GM19035 (cell line): ENCODE results near the gene PRKCE.

Experiments used
- ATAC-seq: cut with Tn5 transposase; IDR thresholded peaks from one replicate; pipeline ENCODE4 v1.9.1; 2021; ENCODE audit not compliant: unreplicated experiment

The PRKCE gene

GRCh38 chr2:45979065-45979464 lies 327.6 kb downstream of the PRKCE start:
- no peak for ATAC-seq

- no peak for ATAC-seq
Observed at GRCh38 chr2:45980161-45980865, 328.8 kb downstream of the PRKCE start.

- no peak for ATAC-seq
Observed at GRCh38 chr2:45981384-45981930, 330.0 kb downstream of the PRKCE start.

- no peak for ATAC-seq
Observed at GRCh38 chr2:45982096-45982495, 330.6 kb downstream of the PRKCE start.

GRCh38 chr2:45983213-45983612 lies 331.7 kb downstream of the PRKCE start:
- no peak for ATAC-seq

- no peak for ATAC-seq
Observed at GRCh38 chr2:45984366-45984765, 332.9 kb downstream of the PRKCE start.

- ATAC-seq: no peak
Observed at GRCh38 chr2:45984896-45985473, 333.5 kb downstream of the PRKCE start.

- no peak for ATAC-seq
Observed at GRCh38 chr2:45986509-45986908, 335.0 kb downstream of the PRKCE start.

- ATAC-seq: no peak
Observed at GRCh38 chr2:45987856-45988255, 336.4 kb downstream of the PRKCE start.

GRCh38 chr2:45988879-45989278 lies 337.4 kb downstream of the PRKCE start:
- ATAC-seq: no peak

- no peak for ATAC-seq
Observed at GRCh38 chr2:45990131-45990530, 338.7 kb downstream of the PRKCE start.

- no peak for ATAC-seq
Observed at GRCh38 chr2:45992021-45992740, 340.7 kb downstream of the PRKCE start.

GRCh38 chr2:45992741-45993475 lies 341.4 kb downstream of the PRKCE start:
- ATAC-seq: no peak

- ATAC-seq: no peak
Observed at GRCh38 chr2:45993476-45993991, 342.1 kb downstream of the PRKCE start.

GRCh38 chr2:45994060-45994459 lies 342.6 kb downstream of the PRKCE start:
- ATAC-seq: no peak

- ATAC-seq: no peak
Observed at GRCh38 chr2:46000660-46001059, 349.2 kb downstream of the PRKCE start.

- no peak for ATAC-seq
Observed at GRCh38 chr2:46001290-46001689, 349.8 kb downstream of the PRKCE start.

GRCh38 chr2:46001741-46002506 lies 350.4 kb downstream of the PRKCE start:
- ATAC-seq: no peak

GRCh38 chr2:46002507-46002883 lies 351.0 kb downstream of the PRKCE start:
- ATAC-seq: no peak

- no peak for ATAC-seq
Observed at GRCh38 chr2:46002947-46003346, 351.5 kb downstream of the PRKCE start.
